Esophagus squamous epithelium (tissue), 4 donors: ENCODE measurements around the gene SHISAL2A.

Experiments
- POLR2A ChIP-seq, 4 donors: fragments of 450-650 bp; IDR thresholded peaks; one replicate each; pipeline ENCODE4 v1.6.1; 2017; ENCODE audit warnings: antibody characterized with exemption in 4 of 4, mild to moderate bottlenecking in 4 of 4, moderate library complexity in 3 of 4
- TF ChIP-seq, protein P1 (sequence below), 6 experiments: fragments of 450-650 bp in 4 of 6; fragments of 200-600 bp in 2 of 6; sonication (generic) in 2 of 6; IDR thresholded peaks; one replicate each; pipeline ENCODE4 v1.5.1; 2016 to 2019; ENCODE audit warnings: antibody characterized with exemption in 6 of 6, mild to moderate bottlenecking in 4 of 6, moderate library complexity in 4 of 6

DNA sequence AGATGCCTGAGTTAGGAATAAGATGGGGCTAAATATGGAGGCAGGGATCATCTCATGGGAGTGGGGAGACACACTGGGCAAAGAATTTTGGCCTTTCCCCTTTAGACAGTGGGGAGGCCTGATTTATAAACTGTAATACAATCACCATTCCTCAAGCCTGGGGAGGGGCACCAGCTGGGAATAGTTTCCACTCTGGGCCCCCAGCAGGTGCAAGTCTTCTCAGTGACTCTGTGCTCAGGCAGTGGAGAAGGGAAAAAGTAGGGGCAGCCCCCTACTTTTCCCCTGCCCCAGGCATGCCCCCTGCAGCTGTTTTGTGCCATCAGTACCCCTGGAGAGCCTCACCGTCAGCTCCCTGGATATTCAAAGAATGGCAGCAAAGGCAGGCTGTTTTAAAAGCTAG, 46.1 kb downstream of the SHISAL2A start:
- TF ChIP-seq POLR2A (IDR thresholded peaks at IDR 0.05), result no peak
- TF ChIP-seq, protein P1, sequence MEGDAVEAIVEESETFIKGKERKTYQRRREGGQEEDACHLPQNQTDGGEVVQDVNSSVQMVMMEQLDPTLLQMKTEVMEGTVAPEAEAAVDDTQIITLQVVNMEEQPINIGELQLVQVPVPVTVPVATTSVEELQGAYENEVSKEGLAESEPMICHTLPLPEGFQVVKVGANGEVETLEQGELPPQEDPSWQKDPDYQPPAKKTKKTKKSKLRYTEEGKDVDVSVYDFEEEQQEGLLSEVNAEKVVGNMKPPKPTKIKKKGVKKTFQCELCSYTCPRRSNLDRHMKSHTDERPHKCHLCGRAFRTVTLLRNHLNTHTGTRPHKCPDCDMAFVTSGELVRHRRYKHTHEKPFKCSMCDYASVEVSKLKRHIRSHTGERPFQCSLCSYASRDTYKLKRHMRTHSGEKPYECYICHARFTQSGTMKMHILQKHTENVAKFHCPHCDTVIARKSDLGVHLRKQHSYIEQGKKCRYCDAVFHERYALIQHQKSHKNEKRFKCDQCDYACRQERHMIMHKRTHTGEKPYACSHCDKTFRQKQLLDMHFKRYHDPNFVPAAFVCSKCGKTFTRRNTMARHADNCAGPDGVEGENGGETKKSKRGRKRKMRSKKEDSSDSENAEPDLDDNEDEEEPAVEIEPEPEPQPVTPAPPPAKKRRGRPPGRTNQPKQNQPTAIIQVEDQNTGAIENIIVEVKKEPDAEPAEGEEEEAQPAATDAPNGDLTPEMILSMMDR (IDR thresholded peaks at IDR 0.05), result no peak
